ENCODE data around the gene ENTREP3.
"Not testable (repeated sequence)": the region's sequence is repeated elsewhere in the genome, so short reads cannot be mapped to it uniquely, and the experiment has no call there.

The ENTREP3 gene

DNA sequence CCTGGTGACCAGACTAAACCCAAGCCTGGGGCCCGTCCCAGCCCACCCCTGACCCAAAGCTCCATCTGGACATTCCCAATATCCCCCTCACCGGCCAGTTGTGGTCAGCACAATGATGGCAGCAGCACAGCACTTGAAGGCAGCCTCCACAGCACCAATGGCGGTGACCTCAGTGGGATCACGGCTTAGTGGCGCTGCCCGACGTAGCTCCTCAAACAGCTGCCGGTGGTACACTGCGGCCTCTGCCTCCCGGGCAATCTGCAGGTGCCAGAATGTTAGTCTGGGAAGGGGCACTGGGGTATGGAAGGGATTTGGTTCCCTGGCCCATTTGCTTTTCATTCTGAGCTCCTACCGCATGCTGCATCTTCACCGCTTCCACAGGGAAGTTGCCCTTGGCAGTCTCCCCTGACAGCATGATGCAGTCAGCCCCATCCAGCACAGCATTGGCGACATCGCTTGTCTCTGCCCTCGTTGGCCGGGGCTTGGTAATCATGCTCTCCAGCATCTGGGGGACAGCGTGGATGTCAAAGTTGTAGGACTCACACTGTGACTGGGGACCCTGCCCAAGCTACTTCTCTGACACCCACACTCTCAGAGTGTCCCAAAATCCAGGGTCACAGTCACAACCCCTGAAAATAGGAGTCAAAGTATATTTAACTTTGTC is 37.9 kb upstream of the ENTREP3 start:
- no peaks in the 10 kb centered on the region for H3K4me1 ChIP-seq (ENCODE audit: control insufficient read depth, insufficient read depth, low read length)
- no peak overlapping the region for H3K9ac ChIP-seq (ENCODE audit: low read length)
- H3K36me3 ChIP-seq (ENCODE audit: control insufficient read depth, insufficient read depth, low read length, severe bottlenecking) = no peaks in the 10 kb centered on the region
- no peaks in the 10 kb centered on the region for H3K9me3 ChIP-seq (ENCODE audit: control insufficient read depth, low read length)
- H3K27me3 ChIP-seq (replicated peaks; ENCODE audit: control insufficient read depth, insufficient read depth, low read length) = peaks cover 54% of the 10 kb centered on the region
- H3K4me3 ChIP-seq (ENCODE audit: low read length) = no peak overlapping the region
- no peak for DNase-seq (ENCODE audit: low read depth)

DNA sequence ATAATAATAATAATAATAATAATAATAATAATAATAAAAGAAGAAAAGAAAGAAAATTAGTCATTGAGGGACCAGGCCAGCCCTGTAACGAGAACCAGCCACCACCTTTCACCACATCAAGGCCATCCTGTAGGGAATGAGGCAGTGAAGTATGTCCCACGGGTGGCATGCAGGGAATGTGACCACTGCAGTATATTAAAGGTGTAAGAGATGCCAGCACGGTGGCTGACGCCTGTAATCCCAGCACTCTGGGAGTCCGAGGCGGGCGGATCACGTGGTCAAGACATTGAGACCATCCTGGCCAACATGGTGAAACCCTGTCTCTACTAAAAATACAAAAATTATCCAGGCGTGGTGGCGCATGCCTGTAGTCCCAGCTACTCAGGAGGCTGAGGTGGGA is 35.7 kb upstream of the ENTREP3 start:
- not testable (repeated sequence) for H3K9ac ChIP-seq (ENCODE audit: low read length); DNase-seq (ENCODE audit: low read depth); H3K36me3 ChIP-seq (ENCODE audit: control insufficient read depth, insufficient read depth, low read length, severe bottlenecking); H3K4me3 ChIP-seq (ENCODE audit: low read length); H3K4me1 ChIP-seq (ENCODE audit: control insufficient read depth, insufficient read depth, low read length); H3K9me3 ChIP-seq (ENCODE audit: control insufficient read depth, low read length)
- peaks cover 44% of the 10 kb centered on the region for H3K27me3 ChIP-seq (replicated peaks; ENCODE audit: control insufficient read depth, insufficient read depth, low read length)

- no peak overlapping the region for H3K4me3 ChIP-seq (ENCODE audit: low read length)
- H3K9me3 ChIP-seq (ENCODE audit: control insufficient read depth, low read length) = no peaks in the 10 kb centered on the region
- peaks cover 16% of the 10 kb centered on the region for H3K27me3 ChIP-seq (replicated peaks; ENCODE audit: control insufficient read depth, insufficient read depth, low read length)
- no peaks in the 10 kb centered on the region for H3K4me1 ChIP-seq (ENCODE audit: control insufficient read depth, insufficient read depth, low read length)
- no peak for DNase-seq (ENCODE audit: low read depth)
- no peak overlapping the region for H3K9ac ChIP-seq (ENCODE audit: low read length)
- H3K36me3 ChIP-seq (ENCODE audit: control insufficient read depth, insufficient read depth, low read length, severe bottlenecking) = no peaks in the 10 kb centered on the region
These were observed 32.8 kb upstream of the ENTREP3 start for GRCh38 chr1:155287987-155288543.

DNA sequence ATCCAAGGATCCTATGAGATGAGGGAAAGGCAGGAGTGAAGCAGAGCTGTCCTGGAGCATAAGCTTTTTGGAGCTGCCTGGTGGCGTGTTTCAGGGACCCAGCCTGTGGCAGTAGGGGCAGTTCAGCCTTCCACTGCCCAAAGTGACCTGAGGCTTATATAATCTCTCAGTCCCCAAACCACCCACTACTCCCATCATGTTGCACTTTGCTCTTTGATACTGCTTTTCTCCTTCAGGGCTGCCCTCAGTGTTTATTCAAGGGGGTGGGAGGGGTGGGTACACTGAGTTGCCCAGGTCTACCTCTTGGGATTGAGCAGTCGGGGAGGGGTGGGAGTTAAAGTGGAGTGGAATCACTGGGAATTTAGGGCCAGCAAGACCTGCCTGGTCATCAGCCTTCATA is 31.3 kb upstream of the ENTREP3 start:
- Histone ChIP-seq H3K4me1 (ENCODE audit: control insufficient read depth, insufficient read depth, low read length) (no peaks in the 10 kb centered on the region), H3K9ac (ENCODE audit: low read length) (no peak overlapping the region), H3K27me3 (replicated peaks; ENCODE audit: control insufficient read depth, insufficient read depth, low read length) (peaks cover 7% of the 10 kb centered on the region), H3K4me3 (ENCODE audit: low read length) (no peak overlapping the region), H3K36me3 (ENCODE audit: control insufficient read depth, insufficient read depth, low read length, severe bottlenecking) (no peaks in the 10 kb centered on the region), H3K9me3 (ENCODE audit: control insufficient read depth, low read length) (no peaks in the 10 kb centered on the region)
- DNase-seq (ENCODE audit: low read depth) = no peak

GRCh38 chr1:155285631-155286044 is 30.4 kb upstream of the ENTREP3 start:
- Histone ChIP-seq H3K9ac (ENCODE audit: low read length) (no peak overlapping the region), H3K36me3 (ENCODE audit: control insufficient read depth, insufficient read depth, low read length, severe bottlenecking) (no peaks in the 10 kb centered on the region), H3K4me1 (ENCODE audit: control insufficient read depth, insufficient read depth, low read length) (no peaks in the 10 kb centered on the region), H3K9me3 (ENCODE audit: control insufficient read depth, low read length) (no peaks in the 10 kb centered on the region), H3K27me3 (replicated peaks; ENCODE audit: control insufficient read depth, insufficient read depth, low read length) (peaks cover 5% of the 10 kb centered on the region), H3K4me3 (ENCODE audit: low read length) (no peak overlapping the region)
- DNase-seq (ENCODE audit: low read depth) = no peak

DNA sequence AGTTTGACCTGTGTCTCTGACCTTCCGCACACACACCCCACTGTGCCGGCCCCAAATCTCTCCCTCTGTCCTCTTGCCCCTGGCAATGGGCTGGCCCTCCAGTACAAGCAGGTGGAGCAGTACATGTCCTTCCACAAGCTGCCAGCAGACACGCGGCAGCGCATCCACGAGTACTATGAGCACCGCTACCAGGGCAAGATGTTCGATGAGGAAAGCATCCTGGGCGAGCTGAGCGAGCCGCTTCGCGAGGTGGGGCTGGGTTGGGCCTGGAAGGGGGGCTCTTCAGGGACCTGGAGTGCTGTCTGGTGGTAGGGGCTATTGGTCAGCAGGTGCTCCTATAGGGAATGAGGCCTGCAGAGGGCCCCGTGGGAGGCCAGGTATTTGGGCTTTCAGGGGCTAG is 29.8 kb upstream of the ENTREP3 start:
- Histone ChIP-seq H3K4me3 (ENCODE audit: low read length) (no peak overlapping the region), H3K9ac (ENCODE audit: low read length) (no peak overlapping the region), H3K36me3 (ENCODE audit: control insufficient read depth, insufficient read depth, low read length, severe bottlenecking) (no peaks in the 10 kb centered on the region), H3K9me3 (ENCODE audit: control insufficient read depth, low read length) (no peaks in the 10 kb centered on the region), H3K27me3 (replicated peaks; ENCODE audit: control insufficient read depth, insufficient read depth, low read length) (peaks cover under 1% of the 10 kb centered on the region), H3K4me1 (ENCODE audit: control insufficient read depth, insufficient read depth, low read length) (no peaks in the 10 kb centered on the region)
- no peak for DNase-seq (ENCODE audit: low read depth)

DNA sequence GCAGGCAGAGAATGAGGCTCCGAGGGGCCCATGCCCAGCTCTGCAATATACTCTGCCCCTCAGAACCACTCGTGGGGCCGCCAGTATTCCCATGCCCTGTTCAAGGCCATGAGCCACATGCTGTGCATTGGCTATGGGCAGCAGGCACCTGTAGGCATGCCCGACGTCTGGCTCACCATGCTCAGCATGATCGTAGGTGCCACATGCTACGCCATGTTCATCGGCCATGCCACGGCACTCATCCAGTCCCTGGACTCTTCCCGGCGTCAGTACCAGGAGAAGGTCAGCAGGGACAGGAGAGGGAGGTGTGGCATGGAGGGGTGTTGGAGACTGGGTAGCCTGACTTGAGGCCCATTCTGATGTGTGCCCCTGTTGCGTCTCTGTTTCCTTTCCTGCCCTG is 29.2 kb upstream of the ENTREP3 start:
- no peaks in the 10 kb centered on the region for H3K9me3 ChIP-seq (ENCODE audit: control insufficient read depth, low read length)
- H3K27me3 ChIP-seq (replicated peaks; ENCODE audit: control insufficient read depth, insufficient read depth, low read length) = no peaks in the 10 kb centered on the region
- H3K4me1 ChIP-seq (ENCODE audit: control insufficient read depth, insufficient read depth, low read length) = no peaks in the 10 kb centered on the region
- H3K4me3 ChIP-seq (ENCODE audit: low read length) = no peak overlapping the region
- DNase-seq (ENCODE audit: low read depth) = no peak
- no peak overlapping the region for H3K9ac ChIP-seq (ENCODE audit: low read length)
- H3K36me3 ChIP-seq (ENCODE audit: control insufficient read depth, insufficient read depth, low read length, severe bottlenecking) = no peaks in the 10 kb centered on the region

- no peak for DNase-seq (ENCODE audit: low read depth)
- Histone ChIP-seq H3K9me3 (ENCODE audit: control insufficient read depth, low read length) (no peaks in the 10 kb centered on the region), H3K9ac (ENCODE audit: low read length) (no peak overlapping the region), H3K36me3 (ENCODE audit: control insufficient read depth, insufficient read depth, low read length, severe bottlenecking) (no peaks in the 10 kb centered on the region), H3K27me3 (replicated peaks; ENCODE audit: control insufficient read depth, insufficient read depth, low read length) (no peaks in the 10 kb centered on the region), H3K4me3 (ENCODE audit: low read length) (no peak overlapping the region), H3K4me1 (ENCODE audit: control insufficient read depth, insufficient read depth, low read length) (no peaks in the 10 kb centered on the region)
These were observed 27.3 kb upstream of the ENTREP3 start for GRCh38 chr1:155282488-155283091.

- no peak for DNase-seq (ENCODE audit: low read depth)
- no peaks in the 10 kb centered on the region for H3K9me3 ChIP-seq (ENCODE audit: control insufficient read depth, low read length)
- H3K27me3 ChIP-seq (replicated peaks; ENCODE audit: control insufficient read depth, insufficient read depth, low read length) = no peaks in the 10 kb centered on the region
- no peak overlapping the region for H3K9ac ChIP-seq (ENCODE audit: low read length)
- H3K4me1 ChIP-seq (ENCODE audit: control insufficient read depth, insufficient read depth, low read length) = peaks cover 4% of the 10 kb centered on the region
- no peak overlapping the region for H3K4me3 ChIP-seq (ENCODE audit: low read length)
- no peaks in the 10 kb centered on the region for H3K36me3 ChIP-seq (ENCODE audit: control insufficient read depth, insufficient read depth, low read length, severe bottlenecking)
These were observed 24.0 kb upstream of the ENTREP3 start for GRCh38 chr1:155279268-155279667.

GRCh38 chr1:155278689-155279160 is 23.4 kb upstream of the ENTREP3 start:
- H3K9ac ChIP-seq (ENCODE audit: low read length) = no peak overlapping the region
- no peaks in the 10 kb centered on the region for H3K36me3 ChIP-seq (ENCODE audit: control insufficient read depth, insufficient read depth, low read length, severe bottlenecking)
- no peaks in the 10 kb centered on the region for H3K27me3 ChIP-seq (replicated peaks; ENCODE audit: control insufficient read depth, insufficient read depth, low read length)
- no peak for DNase-seq (ENCODE audit: low read depth)
- H3K9me3 ChIP-seq (ENCODE audit: control insufficient read depth, low read length) = no peaks in the 10 kb centered on the region
- H3K4me3 ChIP-seq (ENCODE audit: low read length) = no peak overlapping the region
- peaks cover 7% of the 10 kb centered on the region for H3K4me1 ChIP-seq (ENCODE audit: control insufficient read depth, insufficient read depth, low read length)

GRCh38 chr1:155277902-155278688 is 22.8 kb upstream of the ENTREP3 start:
- no peaks in the 10 kb centered on the region for H3K36me3 ChIP-seq (ENCODE audit: control insufficient read depth, insufficient read depth, low read length, severe bottlenecking)
- H3K9ac ChIP-seq (ENCODE audit: low read length) = peak overlapping the region; percentile 84
- peak; percentile 74 for DNase-seq (ENCODE audit: low read depth)
- peak overlapping the region; percentile 84 for H3K4me3 ChIP-seq (ENCODE audit: low read length)
- no peaks in the 10 kb centered on the region for H3K9me3 ChIP-seq (ENCODE audit: control insufficient read depth, low read length)
- H3K4me1 ChIP-seq (ENCODE audit: control insufficient read depth, insufficient read depth, low read length) = peaks cover 8% of the 10 kb centered on the region
- H3K27me3 ChIP-seq (replicated peaks; ENCODE audit: control insufficient read depth, insufficient read depth, low read length) = no peaks in the 10 kb centered on the region

All from adipocyte (in vitro differentiated cells).